Stimulated activated CD4-positive, alpha-beta T cell treated with anti-CD3 and anti-CD28 coated beads, Interleukin-12 subunit alpha, Interleukin-12 subunit beta, amount 100 ng/mL, for 24 hours (primary cell): Measurements from ENCODE around the gene FAAH2.
"Not testable (repeated sequence)": the region's sequence is repeated elsewhere in the genome, so short reads cannot be mapped to it uniquely, and the experiment has no call there.

ENCODE experiments used
- DNase-seq, 2 experiments: peaks; one replicate each; pipeline ENCODE4 v3.0.0-alpha.2; 2020; ENCODE audit warnings: low read depth in 2 of 2

FAAH2 gene

DNA sequence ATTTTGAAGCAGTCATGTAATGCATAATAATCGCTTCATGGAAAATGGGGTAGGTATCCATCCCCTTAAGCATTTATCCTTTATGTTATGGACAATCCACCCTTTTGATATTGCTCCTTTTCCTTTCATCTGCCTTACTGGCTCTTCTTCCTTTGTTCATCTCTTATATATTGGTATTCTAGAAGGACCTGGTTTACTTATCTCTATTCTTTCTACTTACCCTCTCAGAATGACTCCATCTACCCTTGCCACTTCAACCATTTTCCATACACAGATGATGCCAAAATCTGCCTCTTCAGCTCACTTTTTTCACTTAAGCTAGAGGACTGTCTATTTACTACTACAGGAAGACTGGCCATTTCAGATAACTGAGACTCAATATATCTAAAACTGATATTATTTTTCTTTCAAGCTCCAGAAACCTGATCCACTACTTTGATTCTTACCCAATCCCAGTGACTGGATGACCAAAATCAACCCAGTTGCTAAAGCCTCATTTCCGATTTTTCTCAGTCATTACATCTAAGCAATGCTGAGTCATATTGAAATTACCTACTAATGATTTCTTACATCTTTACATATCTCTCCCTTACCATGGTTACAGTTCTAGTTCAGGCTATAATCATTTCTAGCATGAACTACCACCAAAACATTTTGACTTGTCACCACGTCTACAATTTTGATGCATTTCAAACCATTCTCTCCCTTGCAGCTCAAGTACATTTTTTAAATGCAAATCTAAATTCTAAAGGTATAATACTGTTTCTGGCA lies 93.7 kb downstream of the FAAH2 start:
- no peak for DNase-seq

DNA sequence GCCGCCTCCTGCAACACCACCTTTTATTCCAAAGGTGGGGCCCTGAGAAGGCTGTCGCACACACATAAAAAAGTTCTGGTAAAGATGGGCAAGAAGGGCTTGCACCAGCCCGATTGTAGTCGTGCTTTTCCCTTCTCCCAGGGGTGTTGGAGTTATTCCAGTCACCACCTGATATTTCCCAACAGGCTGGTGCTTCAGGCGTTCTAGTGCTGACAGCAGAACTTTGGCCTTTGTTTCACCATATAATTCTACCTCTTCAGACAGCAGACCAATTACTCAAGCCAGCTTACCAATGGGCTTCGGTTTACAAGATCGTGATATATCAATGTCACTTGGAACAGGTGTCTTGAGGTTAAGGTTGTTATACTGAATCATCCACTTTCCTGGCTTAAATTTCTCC lies 107.7 kb downstream of the FAAH2 start:
- DNase-seq: not testable (repeated sequence)

GRCh38 chrX:57403191-57403590 lies 116.7 kb downstream of the FAAH2 start:
- DNase-seq: not testable (repeated sequence)

- no peak for DNase-seq
Measured at GRCh38 chrX:57406149-57406548, 119.6 kb downstream of the FAAH2 start.

DNA sequence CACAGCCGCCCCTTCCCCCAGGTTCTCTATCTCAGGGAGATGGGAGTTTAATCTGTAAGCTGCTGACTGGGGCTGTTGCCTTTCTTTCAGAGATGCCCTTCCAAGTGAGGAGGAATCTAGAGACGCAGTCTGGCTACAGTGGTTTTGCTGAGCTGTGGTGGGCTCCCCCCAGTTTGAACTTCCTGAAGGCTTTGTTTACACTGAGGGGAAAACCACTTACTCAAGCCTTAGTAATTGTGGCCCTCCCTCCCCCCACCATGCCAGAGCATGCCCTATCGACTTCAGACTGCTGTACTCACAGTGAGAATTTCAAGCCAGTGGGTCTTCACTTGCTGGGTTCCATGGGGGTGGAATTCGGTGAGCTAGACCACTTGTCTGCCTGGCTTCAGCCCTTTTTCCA lies 131.3 kb downstream of the FAAH2 start:
- DNase-seq: no peak

DNA sequence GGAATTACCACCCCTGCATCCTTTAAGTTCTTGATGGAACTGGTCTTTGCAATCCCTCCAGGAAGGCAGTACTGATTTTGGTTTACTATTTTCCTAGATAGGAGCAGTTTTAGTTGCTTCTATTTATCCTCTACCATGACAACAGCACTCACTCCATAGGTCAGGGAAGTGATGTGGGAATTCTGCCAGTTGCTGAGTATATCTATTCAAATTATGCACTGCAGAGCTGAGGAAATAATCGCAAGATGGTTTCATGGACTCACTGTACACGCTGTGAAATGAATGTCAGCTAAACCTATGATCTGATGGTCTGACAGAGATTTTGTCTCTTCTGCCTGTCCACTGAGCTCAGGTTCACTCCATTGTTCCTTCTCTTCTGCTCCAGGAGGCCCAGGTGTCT lies 135.8 kb downstream of the FAAH2 start:
- DNase-seq: no peak

- DNase-seq: no peak
Measured at GRCh38 chrX:57422790-57423189, 136.3 kb downstream of the FAAH2 start.

GRCh38 chrX:57445076-57445475 lies 158.6 kb downstream of the FAAH2 start:
- no peak for DNase-seq

DNA sequence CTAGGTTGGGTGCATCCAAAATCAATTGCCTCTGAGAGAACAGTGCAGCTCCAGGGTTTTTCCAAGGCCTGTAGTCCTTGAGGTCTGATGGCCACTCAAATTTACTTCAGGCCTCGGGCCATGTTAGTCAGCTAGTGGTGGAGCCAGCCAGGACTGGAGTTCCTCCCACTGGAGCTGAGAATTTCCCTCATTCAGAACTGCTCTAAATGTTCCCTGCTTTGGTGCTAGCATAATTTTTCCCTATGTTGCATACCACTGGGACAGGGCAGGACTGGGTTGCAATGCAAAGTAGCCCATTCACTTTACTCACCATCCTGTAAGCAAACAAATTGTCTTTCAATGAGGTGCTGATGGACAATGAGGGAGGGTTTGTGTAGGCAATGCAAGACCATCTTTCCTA lies 159.3 kb downstream of the FAAH2 start:
- no peak for DNase-seq

GRCh38 chrX:57447856-57448255 lies 161.3 kb downstream of the FAAH2 start:
- no peak for DNase-seq

DNA sequence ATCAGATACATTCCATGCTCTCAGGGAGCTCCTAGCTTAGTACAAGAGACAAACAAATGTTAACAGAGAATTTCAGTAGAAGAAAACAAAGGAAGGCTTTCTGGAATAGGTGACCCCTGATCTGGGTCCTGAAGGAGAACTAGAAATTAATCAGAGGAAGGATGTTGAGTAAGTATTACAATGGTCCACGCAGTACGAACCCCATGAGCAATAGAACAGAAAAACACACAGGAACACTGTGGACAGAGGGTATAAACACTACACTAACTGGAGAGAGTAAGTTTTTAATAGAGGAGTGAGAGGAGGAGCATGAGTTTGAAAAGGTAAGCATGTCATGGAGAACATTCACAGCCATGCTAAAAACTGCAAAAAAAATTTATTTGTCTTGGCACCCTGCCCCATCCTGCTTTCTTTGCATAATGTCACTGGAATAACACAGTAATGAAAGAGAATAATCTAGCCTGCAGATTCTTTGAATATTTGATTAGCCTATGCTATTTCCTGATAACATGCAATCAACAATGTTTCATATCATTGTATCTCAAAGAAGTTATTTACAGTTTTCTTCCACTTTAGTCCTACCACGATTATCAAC lies 165.0 kb downstream of the FAAH2 start:
- no peak for DNase-seq

DNA sequence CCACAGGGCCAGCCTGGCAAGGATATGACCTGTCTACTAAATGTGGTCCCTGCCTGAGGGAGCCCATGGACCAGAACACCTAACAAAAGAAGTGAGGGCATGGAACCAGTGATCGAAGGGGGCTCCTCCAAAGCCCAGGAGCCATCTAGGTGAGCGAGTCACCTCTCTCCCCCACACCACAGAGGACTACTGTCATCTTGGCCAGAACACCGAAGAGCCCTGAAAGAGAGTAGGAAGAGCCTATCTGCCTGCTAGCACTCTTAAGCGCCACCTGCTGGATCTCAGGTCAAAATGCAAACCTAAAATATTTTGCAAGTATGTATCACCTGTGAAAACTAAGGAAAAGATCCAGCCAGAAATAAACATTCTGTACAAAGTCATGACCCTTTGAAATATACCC lies 167.4 kb downstream of the FAAH2 start:
- no peak for DNase-seq

DNA sequence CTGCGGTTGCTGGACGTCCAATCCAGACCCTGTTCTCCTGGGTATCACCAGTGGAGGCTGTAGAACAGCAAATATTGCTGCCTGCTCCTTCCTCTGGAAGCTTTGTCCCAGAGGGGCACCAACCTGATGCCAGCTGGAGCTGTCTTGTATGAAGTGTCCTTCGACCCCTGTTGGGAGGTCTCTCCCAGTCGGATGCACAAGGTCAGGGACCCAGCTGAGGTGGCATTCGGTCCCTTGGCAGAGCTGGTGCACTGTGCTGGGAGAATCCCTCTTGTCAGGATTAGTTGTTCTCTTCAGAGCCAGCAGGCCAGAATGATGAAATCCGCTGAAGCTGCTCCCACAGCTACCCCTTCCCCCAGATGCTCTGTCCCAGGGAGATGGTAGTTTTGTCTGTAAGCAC lies 195.0 kb downstream of the FAAH2 start:
- no peak for DNase-seq

DNA sequence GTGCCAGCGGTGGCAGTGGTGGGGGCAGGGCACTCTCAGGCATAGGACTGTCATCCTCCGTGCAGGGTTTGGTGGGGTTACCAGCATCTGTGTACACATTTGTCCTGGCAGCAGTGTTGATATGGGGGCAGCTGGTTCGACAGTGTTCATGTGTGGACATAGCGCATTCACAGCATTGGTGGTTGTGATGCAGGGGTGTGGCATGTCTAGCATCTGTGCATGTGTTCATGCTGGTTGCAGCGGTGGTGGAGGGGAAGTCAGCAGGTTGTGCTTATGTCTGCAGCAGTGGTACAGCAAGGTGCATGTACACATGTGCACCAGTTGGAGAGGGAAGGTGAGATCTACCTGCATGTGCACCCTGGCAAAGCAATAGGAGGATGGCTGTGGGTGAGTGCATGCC lies 230.0 kb downstream of the FAAH2 start:
- no peak for DNase-seq

- no peak for DNase-seq
Measured at GRCh38 chrX:57519578-57520118, 233.1 kb downstream of the FAAH2 start.

DNA sequence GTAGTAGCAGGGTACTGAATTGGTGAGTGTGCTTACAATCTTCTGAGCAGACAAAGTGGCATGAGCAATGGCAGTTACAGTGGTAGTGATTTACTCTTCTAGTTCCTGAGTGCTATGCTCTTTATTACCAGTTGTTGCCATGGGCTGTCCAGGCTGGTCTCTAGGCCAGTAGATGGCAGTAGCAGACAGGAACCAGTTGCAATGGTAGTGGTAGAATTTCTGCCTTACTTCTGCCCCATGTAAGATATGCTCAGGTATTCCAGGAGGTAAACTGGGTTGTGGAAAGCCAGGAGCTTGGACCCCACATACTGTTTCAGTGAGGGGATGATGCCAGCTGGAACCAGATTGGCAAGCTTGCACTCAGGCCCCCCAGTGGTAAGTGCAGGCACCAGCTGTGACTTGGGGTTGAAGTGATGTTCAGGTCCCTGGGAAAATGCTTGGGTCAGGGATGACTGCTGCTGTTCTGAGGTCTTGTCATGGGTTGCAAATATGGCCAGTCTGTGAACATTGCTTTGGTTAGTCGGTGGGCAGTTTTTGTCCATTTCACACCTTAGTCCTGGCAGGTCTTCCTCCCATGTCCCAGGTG lies 242.3 kb downstream of the FAAH2 start:
- no peak for DNase-seq
